Measurements from ENCODE around the gene SLX4. TPM values are rescaled to one million over a fixed set of nuclear protein-coding genes. Genes with fewer than 3 reads are reported as not detected.

The SLX4 gene
- total RNA-seq, 4 donors from 2014 or later: 1.2 to 2.6 (median 2.5) TPM

DNA sequence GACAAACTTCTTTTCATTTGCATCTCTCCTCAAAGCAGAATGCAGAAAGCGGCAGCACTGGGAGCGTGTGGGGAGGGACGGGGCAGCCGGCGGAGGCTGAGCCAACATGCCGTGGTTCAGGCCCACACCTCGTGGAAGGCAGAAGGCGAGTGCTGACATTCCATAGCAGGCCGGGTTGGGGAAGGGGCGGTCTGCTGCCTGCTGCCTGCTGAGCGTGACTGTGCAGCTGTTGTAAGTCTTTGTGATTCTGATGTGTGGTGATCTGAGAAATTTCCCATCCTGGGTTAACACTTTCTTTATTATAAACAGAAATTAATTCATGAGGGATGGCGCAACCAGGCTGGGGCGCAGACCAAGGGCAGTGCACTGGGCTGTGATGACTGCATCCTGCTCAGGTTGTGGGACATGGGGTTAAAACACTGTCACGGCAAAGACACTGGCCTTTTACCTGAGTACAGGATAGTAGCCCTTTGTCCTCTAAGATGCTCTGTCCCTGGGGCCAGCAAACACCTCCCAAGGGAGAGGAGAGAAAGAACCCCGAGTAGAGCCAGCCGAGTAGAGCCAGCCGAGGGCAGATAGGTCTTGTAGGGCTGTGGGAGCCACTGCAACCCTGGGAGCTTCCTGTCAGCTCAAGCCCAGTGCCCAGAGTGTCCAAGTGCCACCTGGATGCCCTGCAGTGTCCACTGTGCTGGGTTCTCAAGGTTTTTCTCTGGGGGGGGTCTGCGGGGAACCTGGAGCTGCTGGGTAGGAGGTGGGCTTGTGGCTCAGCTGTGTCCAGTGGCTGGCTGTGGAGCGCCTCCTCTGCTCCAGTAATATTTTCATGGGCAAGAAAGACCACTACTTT, 34.3 kb upstream of the SLX4 start:
- no peak for TF ChIP-seq POLR2A (IDR thresholded peaks at IDR 0.05)
- TF ChIP-seq, protein P1, sequence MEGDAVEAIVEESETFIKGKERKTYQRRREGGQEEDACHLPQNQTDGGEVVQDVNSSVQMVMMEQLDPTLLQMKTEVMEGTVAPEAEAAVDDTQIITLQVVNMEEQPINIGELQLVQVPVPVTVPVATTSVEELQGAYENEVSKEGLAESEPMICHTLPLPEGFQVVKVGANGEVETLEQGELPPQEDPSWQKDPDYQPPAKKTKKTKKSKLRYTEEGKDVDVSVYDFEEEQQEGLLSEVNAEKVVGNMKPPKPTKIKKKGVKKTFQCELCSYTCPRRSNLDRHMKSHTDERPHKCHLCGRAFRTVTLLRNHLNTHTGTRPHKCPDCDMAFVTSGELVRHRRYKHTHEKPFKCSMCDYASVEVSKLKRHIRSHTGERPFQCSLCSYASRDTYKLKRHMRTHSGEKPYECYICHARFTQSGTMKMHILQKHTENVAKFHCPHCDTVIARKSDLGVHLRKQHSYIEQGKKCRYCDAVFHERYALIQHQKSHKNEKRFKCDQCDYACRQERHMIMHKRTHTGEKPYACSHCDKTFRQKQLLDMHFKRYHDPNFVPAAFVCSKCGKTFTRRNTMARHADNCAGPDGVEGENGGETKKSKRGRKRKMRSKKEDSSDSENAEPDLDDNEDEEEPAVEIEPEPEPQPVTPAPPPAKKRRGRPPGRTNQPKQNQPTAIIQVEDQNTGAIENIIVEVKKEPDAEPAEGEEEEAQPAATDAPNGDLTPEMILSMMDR (IDR thresholded peaks at IDR 0.05): no peak
- peak in 1 of 2 donors; percentile 78 for DNase-seq (ENCODE audit: low spot score in 2 of 2)
- 81% methylated on average over 19 of the region's 19 CpGs for WGBS, 2 donors
- intact Hi-C loops (cut with DNase I; ENCODE audit: low total_unique reads): no loop called here
- no peak overlapping the region for H3K4me3 ChIP-seq (ENCODE audit: low read depth, poor library complexity, severe bottlenecking)

DNA sequence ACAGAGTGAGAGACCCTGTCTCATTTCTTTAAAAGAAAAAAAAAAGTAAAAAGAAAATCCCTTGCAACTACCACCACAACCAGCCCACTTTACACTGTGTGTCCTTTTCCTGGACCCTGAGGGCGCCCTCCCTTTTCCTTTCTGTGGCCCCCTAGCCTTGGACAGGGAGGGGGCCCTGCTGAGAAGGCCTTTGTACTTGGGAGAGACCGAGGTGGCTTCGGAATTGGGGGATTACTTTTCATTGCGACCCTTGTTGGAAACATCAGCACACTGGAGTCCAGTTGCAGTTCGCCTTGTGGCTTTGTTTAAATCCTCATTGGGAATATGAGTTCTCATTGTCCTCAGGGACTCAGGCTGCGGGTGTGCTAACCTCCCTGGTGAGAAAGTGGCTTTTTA, 33.7 kb upstream of the SLX4 start:
- WGBS, 2 donors: 81 to 83% methylated on average over 6 of the region's 6 CpGs
- H3K4me3 ChIP-seq (ENCODE audit: low read depth, poor library complexity, severe bottlenecking): no peak overlapping the region
- TF ChIP-seq, protein P1 (IDR thresholded peaks at IDR 0.05): no peak
- TF ChIP-seq POLR2A (IDR thresholded peaks at IDR 0.05): no peak
- intact Hi-C loops (cut with DNase I; ENCODE audit: low total_unique reads): no loop called here
- peak in 1 of 2 donors; percentile 54 for DNase-seq (ENCODE audit: low spot score in 2 of 2)

DNA sequence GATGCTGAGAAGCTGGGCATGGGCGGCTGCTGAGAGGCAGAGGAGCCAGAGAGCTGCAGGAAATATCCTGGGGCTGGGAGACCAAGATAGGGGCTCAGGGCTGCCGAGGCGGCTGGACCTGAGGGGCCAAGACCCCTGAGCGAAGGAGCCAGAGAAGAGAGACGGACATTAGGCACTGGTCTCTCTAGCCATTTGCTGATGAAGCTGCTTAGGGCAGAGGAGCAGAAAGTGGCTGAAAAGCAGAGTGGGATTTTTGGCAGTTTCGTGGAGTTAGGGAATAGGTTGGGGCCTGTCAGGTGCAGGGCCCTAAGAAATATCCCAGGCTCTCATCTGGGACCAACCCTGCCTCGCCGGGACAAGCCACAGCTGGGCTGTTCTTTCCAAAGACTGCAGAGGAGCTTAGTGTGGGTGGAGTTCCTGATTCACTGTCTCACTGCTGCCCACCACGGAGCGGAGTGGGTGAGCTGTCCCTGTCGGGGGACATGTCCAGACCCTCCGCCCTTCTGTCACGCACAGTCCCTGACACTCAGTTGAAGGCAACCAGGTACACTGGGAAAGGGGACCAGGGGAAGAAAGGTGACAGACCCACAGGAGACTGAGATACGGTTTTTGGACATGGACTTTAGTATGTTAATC, 31.8 kb upstream of the SLX4 start:
- intact Hi-C loops (cut with DNase I; ENCODE audit: low total_unique reads): no loop called here
- peak in 1 of 2 donors; percentile 75 for DNase-seq (ENCODE audit: low spot score in 2 of 2)
- 72 to 82% methylated on average over 14 of the region's 14 CpGs for WGBS, 2 donors
- TF ChIP-seq, protein P1 (IDR thresholded peaks at IDR 0.05): no peak
- no peak for TF ChIP-seq POLR2A (IDR thresholded peaks at IDR 0.05)
- no peak overlapping the region for H3K4me3 ChIP-seq (ENCODE audit: low read depth, poor library complexity, severe bottlenecking)

DNA sequence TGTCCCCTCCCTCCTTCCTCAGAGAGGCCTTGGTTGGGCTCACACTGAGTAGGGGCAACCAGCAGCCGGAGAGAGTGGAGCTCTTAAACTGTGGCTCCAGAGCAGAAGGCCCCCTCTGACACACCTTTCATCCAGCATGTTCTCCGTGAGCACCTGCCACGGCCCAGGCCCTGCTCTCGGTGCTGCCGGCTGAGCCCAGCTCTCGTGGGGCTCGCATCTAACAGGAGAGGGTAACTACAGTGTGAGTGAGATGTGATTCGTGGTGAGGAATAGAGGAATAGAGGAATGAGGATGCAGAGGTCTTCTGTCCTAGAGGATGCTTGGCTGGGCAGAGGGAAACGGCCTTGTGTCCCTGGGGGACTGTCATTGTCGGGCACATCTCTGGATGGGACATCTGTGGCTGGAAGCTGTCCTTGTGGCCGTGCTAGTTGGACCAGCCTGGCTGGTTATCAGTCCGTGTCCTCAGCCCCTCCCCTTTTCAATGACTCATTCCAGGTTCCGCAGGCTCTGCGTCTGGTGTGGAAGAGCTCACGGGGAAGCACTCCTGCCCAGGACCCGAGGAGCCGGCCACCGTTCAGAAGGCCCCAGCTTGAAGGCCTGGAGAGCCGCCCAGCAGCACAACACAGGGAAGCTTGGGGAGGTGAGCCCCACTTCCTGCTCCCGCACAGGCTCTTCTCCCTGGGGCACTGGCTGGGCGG, 31.1 kb upstream of the SLX4 start:
- TF ChIP-seq, protein P1 (IDR thresholded peaks at IDR 0.05): no peak
- TF ChIP-seq POLR2A (IDR thresholded peaks at IDR 0.05): no peak
- intact Hi-C loops (cut with DNase I; ENCODE audit: low total_unique reads): no loop called here
- 54 to 64% methylated on average over 19 to 21 of the region's 21 CpGs for whole genome bisulfite sequencing, 2 donors
- H3K4me3 ChIP-seq (ENCODE audit: low read depth, poor library complexity, severe bottlenecking): no peak overlapping the region
- peak in 1 of 2 donors; percentile 74 for DNase-seq (ENCODE audit: low spot score in 2 of 2)

DNA sequence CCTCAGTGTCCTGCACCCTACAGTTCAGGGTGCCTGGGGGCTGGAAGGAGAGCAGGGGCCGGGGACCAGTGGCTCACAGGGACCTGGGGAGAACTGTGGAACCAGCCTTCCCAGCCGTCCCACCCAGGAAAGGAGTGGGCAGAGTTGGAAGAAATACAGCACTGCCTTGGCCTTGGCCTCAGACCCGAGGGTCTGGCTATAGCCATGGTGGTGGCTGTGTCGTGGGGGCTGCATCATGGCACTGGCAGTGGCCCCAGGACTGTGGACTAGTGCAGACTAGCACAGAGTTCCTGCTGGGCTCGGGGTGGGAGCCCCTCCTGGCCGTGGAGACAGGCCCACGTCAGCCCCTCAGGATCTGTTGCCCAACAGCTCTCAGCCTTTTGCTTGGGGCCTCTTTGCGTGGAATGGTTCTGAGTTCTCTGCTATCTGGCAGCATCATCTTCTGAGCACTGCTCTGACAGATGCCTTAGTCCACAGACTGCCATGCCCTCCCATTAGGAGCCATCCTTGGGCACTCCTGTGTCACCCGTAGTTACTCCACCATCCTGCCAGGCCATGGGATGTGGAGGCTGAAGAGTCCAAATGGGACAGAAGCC, 30.5 kb upstream of the SLX4 start:
- no peak for TF ChIP-seq POLR2A (IDR thresholded peaks at IDR 0.05)
- TF ChIP-seq, protein P1 (IDR thresholded peaks at IDR 0.05): no peak
- WGBS, 2 donors: 75 to 88% methylated on average over 4 to 9 of the region's 9 CpGs
- H3K4me3 ChIP-seq (ENCODE audit: low read depth, poor library complexity, severe bottlenecking): no peak overlapping the region
- peak in 1 of 2 donors; percentile 75 for DNase-seq (ENCODE audit: low spot score in 2 of 2)
- intact Hi-C loops (cut with DNase I; ENCODE audit: low total_unique reads): no loop called here

Measured in lower leg skin (tissue), 4 donors.